K562 (cell line): ENCODE data around the gene FBXO15. TPM values are rescaled to one million over a fixed set of nuclear protein-coding genes. Genes with fewer than 3 reads are reported as not detected.

Experiments
- ATF1 ChIP-seq, 2 experiments: fragments of 450-650 bp in 1 of 2; IDR thresholded peaks; 2 replicates each; pipeline ENCODE4 v1.6.1; 2016; ENCODE audit warnings: missing compliant biosample characterization in 1 of 2, missing genetic modification characterization in 1 of 2
- ATF7 ChIP-seq: fragments of 450-650 bp; IDR thresholded peaks from 2 replicates; pipeline ENCODE4 v1.7.1; 2014; ENCODE audit warnings: mild to moderate bottlenecking, moderate library complexity
- MEIS2 ChIP-seq: fragments of 450-650 bp; IDR thresholded peaks from 2 replicates; pipeline ENCODE4 v1.6.1; 2014; ENCODE audit warnings: mild to moderate bottlenecking; ENCODE audit not compliant: partially characterized antibody
- MTA1 ChIP-seq: fragments of 450-650 bp; IDR thresholded peaks from 2 replicates; pipeline ENCODE4 v1.6.1; 2017; ENCODE audit warnings: borderline replicate concordance
- NFE2 ChIP-seq: IDR thresholded peaks from 2 replicates; pipeline ENCODE4 v1.6.1; 2014; ENCODE audit warnings: antibody characterized with exemption, low read depth
- NR2C1 ChIP-seq, 2 experiments: fragments of 450-650 bp; IDR thresholded peaks; 2 replicates each; pipeline ENCODE4 v1.6.1; 2017; ENCODE audit warnings: mild to moderate bottlenecking in 2 of 2, antibody characterized with exemption in 1 of 2, inconsistent platforms in 1 of 2, missing compliant biosample characterization in 1 of 2, missing genetic modification characterization in 1 of 2
- TGIF2 ChIP-seq: sonication (generic); formaldehyde crosslinking; IDR thresholded peaks from 2 replicates; pipeline ENCODE4 v1.8.1; 2022; ENCODE audit warnings: mild to moderate bottlenecking, missing genetic modification reagents, moderate library complexity
- WHSC1 ChIP-seq: IDR thresholded peaks from one replicate; pipeline ENCODE4 v1.6.1; 2012; ENCODE audit warnings: low read length, control low read depth, inconsistent platforms
- polyA plus RNA-seq, 8 experiments: library from polyadenylated mRNA; depleted of rRNA in 4 of 8; stranded (reverse) in 5 of 8; unstranded in 3 of 8; fragments of >200 nt; fragmentation: Nextera tagmentation in 2 of 8; fragmentation: Illumina TruSeq in 1 of 8; extraction: Ambion mirVana in 2 of 8; extraction: Trizol in 1 of 8; gene quantifications; 2 replicates each; pipeline versions ENCODE4 v1.2.1 to v1.2.3, GENCODE V29; 2011 to 2014; ENCODE audit warnings: inconsistent platforms in 1 of 8, missing spikeins in 1 of 8
- total RNA-seq, 7 experiments: library from RNA; depleted of rRNA in 6 of 7; stranded (reverse); fragments of >200 nt in 6 of 7; fragmentation: Illumina TruSeq in 2 of 7; extraction: Trizol in 2 of 7; gene quantifications; 2 replicates each; pipeline versions ENCODE4 v1.2.1 to v1.2.3, GENCODE V29; 2011 to 2021; ENCODE audit warnings: low replicate concordance in 1 of 7
- TF ChIP-seq, protein P1 (sequence below): fragments of 450-650 bp; IDR thresholded peaks from 2 replicates; pipeline ENCODE4 v1.6.1; 2016; ENCODE audit warnings: mild to moderate bottlenecking, moderate library complexity
- TF ChIP-seq, protein P2 (sequence below): sonication (generic); formaldehyde crosslinking; IDR thresholded peaks from 2 replicates; pipeline ENCODE4 v1.4.0; 2020; ENCODE audit warnings: mild to moderate bottlenecking, missing genetic modification reagents
- TF ChIP-seq, protein P3 (sequence below): sonication (generic); formaldehyde crosslinking; IDR thresholded peaks from 2 replicates; pipeline ENCODE4 v1.8.0; 2023; ENCODE audit warnings: mild to moderate bottlenecking, missing genetic modification reagents

Gene FBXO15
- total and polyA plus RNA-seq, 9 of the 15 experiments (the other 6 are each of a cell fraction or from before 2014, with no cell fraction given) = 0.07 to 0.43 (median 0.27) TPM; not detected in 1

DNA sequence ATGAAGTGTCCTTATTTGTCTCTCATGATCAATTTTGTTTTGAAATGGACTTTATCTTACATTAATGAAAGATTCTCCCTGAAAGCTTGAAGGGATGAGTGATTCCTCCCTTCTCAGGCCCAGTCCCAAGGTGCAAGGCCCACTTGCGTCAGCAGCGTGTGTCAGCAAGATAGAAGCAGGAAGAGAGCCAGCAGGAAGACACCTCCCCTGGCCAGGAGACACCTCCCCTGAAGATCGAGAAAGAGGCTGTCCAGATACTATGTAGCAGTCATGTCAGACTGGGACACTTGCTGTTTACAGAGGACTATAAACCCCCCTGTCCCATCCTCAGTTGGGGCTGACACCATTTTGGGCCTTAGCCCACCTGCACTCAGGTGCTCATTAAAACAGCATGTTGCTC lies 39.0 kb upstream of the FBXO15 start (continued):
- TF ChIP-seq, protein P1, sequence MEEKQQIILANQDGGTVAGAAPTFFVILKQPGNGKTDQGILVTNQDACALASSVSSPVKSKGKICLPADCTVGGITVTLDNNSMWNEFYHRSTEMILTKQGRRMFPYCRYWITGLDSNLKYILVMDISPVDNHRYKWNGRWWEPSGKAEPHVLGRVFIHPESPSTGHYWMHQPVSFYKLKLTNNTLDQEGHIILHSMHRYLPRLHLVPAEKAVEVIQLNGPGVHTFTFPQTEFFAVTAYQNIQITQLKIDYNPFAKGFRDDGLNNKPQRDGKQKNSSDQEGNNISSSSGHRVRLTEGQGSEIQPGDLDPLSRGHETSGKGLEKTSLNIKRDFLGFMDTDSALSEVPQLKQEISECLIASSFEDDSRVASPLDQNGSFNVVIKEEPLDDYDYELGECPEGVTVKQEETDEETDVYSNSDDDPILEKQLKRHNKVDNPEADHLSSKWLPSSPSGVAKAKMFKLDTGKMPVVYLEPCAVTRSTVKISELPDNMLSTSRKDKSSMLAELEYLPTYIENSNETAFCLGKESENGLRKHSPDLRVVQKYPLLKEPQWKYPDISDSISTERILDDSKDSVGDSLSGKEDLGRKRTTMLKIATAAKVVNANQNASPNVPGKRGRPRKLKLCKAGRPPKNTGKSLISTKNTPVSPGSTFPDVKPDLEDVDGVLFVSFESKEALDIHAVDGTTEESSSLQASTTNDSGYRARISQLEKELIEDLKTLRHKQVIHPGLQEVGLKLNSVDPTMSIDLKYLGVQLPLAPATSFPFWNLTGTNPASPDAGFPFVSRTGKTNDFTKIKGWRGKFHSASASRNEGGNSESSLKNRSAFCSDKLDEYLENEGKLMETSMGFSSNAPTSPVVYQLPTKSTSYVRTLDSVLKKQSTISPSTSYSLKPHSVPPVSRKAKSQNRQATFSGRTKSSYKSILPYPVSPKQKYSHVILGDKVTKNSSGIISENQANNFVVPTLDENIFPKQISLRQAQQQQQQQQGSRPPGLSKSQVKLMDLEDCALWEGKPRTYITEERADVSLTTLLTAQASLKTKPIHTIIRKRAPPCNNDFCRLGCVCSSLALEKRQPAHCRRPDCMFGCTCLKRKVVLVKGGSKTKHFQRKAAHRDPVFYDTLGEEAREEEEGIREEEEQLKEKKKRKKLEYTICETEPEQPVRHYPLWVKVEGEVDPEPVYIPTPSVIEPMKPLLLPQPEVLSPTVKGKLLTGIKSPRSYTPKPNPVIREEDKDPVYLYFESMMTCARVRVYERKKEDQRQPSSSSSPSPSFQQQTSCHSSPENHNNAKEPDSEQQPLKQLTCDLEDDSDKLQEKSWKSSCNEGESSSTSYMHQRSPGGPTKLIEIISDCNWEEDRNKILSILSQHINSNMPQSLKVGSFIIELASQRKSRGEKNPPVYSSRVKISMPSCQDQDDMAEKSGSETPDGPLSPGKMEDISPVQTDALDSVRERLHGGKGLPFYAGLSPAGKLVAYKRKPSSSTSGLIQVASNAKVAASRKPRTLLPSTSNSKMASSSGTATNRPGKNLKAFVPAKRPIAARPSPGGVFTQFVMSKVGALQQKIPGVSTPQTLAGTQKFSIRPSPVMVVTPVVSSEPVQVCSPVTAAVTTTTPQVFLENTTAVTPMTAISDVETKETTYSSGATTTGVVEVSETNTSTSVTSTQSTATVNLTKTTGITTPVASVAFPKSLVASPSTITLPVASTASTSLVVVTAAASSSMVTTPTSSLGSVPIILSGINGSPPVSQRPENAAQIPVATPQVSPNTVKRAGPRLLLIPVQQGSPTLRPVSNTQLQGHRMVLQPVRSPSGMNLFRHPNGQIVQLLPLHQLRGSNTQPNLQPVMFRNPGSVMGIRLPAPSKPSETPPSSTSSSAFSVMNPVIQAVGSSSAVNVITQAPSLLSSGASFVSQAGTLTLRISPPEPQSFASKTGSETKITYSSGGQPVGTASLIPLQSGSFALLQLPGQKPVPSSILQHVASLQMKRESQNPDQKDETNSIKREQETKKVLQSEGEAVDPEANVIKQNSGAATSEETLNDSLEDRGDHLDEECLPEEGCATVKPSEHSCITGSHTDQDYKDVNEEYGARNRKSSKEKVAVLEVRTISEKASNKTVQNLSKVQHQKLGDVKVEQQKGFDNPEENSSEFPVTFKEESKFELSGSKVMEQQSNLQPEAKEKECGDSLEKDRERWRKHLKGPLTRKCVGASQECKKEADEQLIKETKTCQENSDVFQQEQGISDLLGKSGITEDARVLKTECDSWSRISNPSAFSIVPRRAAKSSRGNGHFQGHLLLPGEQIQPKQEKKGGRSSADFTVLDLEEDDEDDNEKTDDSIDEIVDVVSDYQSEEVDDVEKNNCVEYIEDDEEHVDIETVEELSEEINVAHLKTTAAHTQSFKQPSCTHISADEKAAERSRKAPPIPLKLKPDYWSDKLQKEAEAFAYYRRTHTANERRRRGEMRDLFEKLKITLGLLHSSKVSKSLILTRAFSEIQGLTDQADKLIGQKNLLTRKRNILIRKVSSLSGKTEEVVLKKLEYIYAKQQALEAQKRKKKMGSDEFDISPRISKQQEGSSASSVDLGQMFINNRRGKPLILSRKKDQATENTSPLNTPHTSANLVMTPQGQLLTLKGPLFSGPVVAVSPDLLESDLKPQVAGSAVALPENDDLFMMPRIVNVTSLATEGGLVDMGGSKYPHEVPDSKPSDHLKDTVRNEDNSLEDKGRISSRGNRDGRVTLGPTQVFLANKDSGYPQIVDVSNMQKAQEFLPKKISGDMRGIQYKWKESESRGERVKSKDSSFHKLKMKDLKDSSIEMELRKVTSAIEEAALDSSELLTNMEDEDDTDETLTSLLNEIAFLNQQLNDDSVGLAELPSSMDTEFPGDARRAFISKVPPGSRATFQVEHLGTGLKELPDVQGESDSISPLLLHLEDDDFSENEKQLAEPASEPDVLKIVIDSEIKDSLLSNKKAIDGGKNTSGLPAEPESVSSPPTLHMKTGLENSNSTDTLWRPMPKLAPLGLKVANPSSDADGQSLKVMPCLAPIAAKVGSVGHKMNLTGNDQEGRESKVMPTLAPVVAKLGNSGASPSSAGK = 0 out of 2 replicates have a peak, but pooled peaks have one; percentile 23
- TF ChIP-seq WHSC1 (no peak), NFE2 (peak; percentile 65), MEIS2 (peak; percentile 5), TGIF2 (no peak), NR2C1 (IDR thresholded peaks at IDR 0.05) (no peak), NR2C1 (tag; IDR thresholded peaks at IDR 0.05) (no peak), ATF1 (CRISPR knock-in tag; IDR thresholded peaks at IDR 0.05) (no peak), ATF1 (tag; IDR thresholded peaks at IDR 0.05) (0 out of 2 replicates have a peak, but pooled peaks have one; percentile 32), MTA1 (no peak), ATF7 (0 out of 2 replicates have a peak, but pooled peaks have one; percentile 17)
- TF ChIP-seq, protein P2, sequence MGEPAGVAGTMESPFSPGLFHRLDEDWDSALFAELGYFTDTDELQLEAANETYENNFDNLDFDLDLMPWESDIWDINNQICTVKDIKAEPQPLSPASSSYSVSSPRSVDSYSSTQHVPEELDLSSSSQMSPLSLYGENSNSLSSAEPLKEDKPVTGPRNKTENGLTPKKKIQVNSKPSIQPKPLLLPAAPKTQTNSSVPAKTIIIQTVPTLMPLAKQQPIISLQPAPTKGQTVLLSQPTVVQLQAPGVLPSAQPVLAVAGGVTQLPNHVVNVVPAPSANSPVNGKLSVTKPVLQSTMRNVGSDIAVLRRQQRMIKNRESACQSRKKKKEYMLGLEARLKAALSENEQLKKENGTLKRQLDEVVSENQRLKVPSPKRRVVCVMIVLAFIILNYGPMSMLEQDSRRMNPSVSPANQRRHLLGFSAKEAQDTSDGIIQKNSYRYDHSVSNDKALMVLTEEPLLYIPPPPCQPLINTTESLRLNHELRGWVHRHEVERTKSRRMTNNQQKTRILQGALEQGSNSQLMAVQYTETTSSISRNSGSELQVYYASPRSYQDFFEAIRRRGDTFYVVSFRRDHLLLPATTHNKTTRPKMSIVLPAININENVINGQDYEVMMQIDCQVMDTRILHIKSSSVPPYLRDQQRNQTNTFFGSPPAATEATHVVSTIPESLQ (CRISPR knock-in tag) = no peak
- TF ChIP-seq, protein P3, sequence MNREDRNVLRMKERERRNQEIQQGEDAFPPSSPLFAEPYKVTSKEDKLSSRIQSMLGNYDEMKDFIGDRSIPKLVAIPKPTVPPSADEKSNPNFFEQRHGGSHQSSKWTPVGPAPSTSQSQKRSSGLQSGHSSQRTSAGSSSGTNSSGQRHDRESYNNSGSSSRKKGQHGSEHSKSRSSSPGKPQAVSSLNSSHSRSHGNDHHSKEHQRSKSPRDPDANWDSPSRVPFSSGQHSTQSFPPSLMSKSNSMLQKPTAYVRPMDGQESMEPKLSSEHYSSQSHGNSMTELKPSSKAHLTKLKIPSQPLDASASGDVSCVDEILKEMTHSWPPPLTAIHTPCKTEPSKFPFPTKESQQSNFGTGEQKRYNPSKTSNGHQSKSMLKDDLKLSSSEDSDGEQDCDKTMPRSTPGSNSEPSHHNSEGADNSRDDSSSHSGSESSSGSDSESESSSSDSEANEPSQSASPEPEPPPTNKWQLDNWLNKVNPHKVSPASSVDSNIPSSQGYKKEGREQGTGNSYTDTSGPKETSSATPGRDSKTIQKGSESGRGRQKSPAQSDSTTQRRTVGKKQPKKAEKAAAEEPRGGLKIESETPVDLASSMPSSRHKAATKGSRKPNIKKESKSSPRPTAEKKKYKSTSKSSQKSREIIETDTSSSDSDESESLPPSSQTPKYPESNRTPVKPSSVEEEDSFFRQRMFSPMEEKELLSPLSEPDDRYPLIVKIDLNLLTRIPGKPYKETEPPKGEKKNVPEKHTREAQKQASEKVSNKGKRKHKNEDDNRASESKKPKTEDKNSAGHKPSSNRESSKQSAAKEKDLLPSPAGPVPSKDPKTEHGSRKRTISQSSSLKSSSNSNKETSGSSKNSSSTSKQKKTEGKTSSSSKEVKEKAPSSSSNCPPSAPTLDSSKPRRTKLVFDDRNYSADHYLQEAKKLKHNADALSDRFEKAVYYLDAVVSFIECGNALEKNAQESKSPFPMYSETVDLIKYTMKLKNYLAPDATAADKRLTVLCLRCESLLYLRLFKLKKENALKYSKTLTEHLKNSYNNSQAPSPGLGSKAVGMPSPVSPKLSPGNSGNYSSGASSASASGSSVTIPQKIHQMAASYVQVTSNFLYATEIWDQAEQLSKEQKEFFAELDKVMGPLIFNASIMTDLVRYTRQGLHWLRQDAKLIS (CRISPR knock-in tag) = no peak
